Measurements from ENCODE around the gene INSRR.

GRCh38 chr1:156880473-156880872 is 21.6 kb upstream of the INSRR start:
- TF ChIP-seq, protein P1, sequence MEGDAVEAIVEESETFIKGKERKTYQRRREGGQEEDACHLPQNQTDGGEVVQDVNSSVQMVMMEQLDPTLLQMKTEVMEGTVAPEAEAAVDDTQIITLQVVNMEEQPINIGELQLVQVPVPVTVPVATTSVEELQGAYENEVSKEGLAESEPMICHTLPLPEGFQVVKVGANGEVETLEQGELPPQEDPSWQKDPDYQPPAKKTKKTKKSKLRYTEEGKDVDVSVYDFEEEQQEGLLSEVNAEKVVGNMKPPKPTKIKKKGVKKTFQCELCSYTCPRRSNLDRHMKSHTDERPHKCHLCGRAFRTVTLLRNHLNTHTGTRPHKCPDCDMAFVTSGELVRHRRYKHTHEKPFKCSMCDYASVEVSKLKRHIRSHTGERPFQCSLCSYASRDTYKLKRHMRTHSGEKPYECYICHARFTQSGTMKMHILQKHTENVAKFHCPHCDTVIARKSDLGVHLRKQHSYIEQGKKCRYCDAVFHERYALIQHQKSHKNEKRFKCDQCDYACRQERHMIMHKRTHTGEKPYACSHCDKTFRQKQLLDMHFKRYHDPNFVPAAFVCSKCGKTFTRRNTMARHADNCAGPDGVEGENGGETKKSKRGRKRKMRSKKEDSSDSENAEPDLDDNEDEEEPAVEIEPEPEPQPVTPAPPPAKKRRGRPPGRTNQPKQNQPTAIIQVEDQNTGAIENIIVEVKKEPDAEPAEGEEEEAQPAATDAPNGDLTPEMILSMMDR (IDR thresholded peaks at IDR 0.05), result no peak
- TF ChIP-seq POLR2AphosphoS5 (IDR thresholded peaks at IDR 0.05) (no peak), EP300 (IDR thresholded peaks at IDR 0.05) (no peak), POLR2A (IDR thresholded peaks at IDR 0.05; ENCODE audit: low read depth) (no peak)

All from esophagus muscularis mucosa (tissue), 4 donors.